Neural crest cell (in vitro differentiated cells): Measurements from ENCODE around the gene NCOA5. TPM values are rescaled to one million over a fixed set of nuclear protein-coding genes. Genes with fewer than 3 reads are reported as not detected.

ENCODE experiments used
- DNase-seq: peaks from one replicate; pipeline ENCODE4 v3.0.0; 2021; ENCODE audit warnings: low read depth, mixed read lengths, low spot score
- H3K27ac Mint-ChIP-seq: one replicate; pipeline ENCODE4 v1.8.0; 2021; ENCODE audit warnings: mild to moderate bottlenecking, mixed read lengths; ENCODE audit not compliant: unreplicated experiment
- H3K27me3 Mint-ChIP-seq: 2 replicates; pipeline ENCODE4 v1.8.0; 2021; ENCODE audit warnings: low read depth, mild to moderate bottlenecking, mixed read lengths
- H3K36me3 Mint-ChIP-seq: 2 replicates; pipeline ENCODE4 v1.8.0; 2021; ENCODE audit warnings: low read depth, mild to moderate bottlenecking, mixed read lengths
- H3K4me1 Mint-ChIP-seq: 2 replicates; pipeline ENCODE4 v1.8.0; 2021; ENCODE audit warnings: mixed read lengths
- H3K4me3 Mint-ChIP-seq: one replicate; pipeline ENCODE4 v1.8.0; 2021; ENCODE audit warnings: mild to moderate bottlenecking, mixed read lengths
- H3K9me3 Mint-ChIP-seq: 2 replicates; pipeline ENCODE4 v1.8.0; 2021; ENCODE audit warnings: mixed read lengths
- total RNA-seq: library from RNA; stranded (reverse); gene quantifications from 2 replicates; pipeline ENCODE4 v1.2.1, GENCODE V29; 2021
- TF ChIP-seq, protein P1 (sequence below): fragments of 200-600 bp; sonication (generic); conservative IDR thresholded peaks from 2 replicates; pipeline ENCODE4 v1.5.0; 2021; ENCODE audit warnings: antibody characterized with exemption, mild to moderate bottlenecking

NCOA5 gene
- total RNA-seq, 1 donor from 2014 or later = 69.5 TPM

DNA sequence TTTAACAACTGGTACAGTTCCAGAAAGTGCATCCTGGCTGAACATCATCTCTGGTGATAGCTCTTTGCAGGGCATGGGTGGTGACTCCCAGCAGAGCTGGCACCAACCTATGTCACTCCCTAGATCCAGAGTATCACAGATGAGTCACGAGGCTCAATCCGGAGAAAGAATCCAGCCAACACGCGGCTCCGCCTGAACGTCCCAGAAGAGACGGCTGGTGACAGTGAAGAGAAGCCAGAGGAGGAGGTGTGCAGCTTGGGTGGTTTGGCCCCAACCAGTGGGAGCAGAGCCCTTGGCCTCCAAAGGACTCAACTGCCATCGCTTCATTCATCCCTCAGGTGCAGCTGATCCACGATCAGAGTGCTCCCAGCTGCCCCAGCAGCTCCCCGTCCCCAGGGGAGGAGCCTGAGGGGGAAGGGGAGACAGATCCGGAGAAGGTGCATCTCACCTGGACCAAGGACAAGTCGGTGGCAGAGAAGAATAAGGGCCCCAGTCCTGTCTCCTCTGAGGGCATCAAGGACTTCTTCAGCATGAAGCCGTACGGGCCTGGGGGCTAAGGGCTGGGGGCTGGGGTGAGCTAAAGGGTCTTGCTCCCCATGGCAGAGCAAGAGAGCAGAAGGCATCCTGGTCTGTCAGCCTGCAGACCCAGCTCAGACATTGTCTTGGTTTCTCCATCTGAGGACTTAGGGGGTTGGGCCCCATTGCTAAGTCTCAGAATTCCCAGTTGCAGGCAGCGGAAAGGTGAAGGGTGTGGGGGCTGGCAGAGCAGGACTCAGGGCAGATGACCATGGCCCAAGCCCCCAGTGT, 33.5 kb downstream of the NCOA5 start:
- H3K4me1 Mint-ChIP-seq = peaks cover 17% of the 10 kb centered on the region
- DNase-seq = no peak
- TF ChIP-seq, protein P1, sequence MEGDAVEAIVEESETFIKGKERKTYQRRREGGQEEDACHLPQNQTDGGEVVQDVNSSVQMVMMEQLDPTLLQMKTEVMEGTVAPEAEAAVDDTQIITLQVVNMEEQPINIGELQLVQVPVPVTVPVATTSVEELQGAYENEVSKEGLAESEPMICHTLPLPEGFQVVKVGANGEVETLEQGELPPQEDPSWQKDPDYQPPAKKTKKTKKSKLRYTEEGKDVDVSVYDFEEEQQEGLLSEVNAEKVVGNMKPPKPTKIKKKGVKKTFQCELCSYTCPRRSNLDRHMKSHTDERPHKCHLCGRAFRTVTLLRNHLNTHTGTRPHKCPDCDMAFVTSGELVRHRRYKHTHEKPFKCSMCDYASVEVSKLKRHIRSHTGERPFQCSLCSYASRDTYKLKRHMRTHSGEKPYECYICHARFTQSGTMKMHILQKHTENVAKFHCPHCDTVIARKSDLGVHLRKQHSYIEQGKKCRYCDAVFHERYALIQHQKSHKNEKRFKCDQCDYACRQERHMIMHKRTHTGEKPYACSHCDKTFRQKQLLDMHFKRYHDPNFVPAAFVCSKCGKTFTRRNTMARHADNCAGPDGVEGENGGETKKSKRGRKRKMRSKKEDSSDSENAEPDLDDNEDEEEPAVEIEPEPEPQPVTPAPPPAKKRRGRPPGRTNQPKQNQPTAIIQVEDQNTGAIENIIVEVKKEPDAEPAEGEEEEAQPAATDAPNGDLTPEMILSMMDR = no peak
- no peak overlapping the region for H3K4me3 Mint-ChIP-seq
- H3K36me3 Mint-ChIP-seq = peaks cover 14% of the 10 kb centered on the region
- H3K9me3 Mint-ChIP-seq = no peaks in the 10 kb centered on the region
- no peak overlapping the region for H3K27ac Mint-ChIP-seq
- peaks cover 84% of the 10 kb centered on the region for H3K27me3 Mint-ChIP-seq

DNA sequence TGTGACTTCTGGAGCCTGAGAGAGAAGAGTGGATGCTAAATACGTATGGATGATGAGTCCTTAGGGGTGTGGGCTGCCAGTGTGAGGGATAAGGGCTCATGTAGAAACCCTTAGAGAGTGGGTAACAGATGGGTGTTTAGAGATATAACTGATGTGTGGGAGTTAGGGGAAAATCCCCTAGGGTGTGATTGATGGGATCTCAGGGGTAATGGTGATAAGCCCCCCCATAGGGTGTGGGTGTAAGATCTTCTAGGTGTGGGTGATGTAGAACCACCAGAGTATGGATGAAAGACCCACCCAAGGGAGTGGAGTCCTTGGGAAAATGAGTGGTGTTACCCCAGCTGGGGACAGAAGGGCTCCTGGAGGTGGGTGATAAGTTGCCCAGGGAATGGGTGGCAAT, 34.5 kb downstream of the NCOA5 start:
- Mint-ChIP-seq H3K9me3 (no peaks in the 10 kb centered on the region), H3K4me1 (peaks cover 13% of the 10 kb centered on the region), H3K27ac (no peak overlapping the region), H3K27me3 (peaks cover 90% of the 10 kb centered on the region), H3K4me3 (peak overlapping the region; percentile 16), H3K36me3 (peaks cover 8% of the 10 kb centered on the region)
- DNase-seq = no peak
- TF ChIP-seq, protein P1 = no peak

DNA sequence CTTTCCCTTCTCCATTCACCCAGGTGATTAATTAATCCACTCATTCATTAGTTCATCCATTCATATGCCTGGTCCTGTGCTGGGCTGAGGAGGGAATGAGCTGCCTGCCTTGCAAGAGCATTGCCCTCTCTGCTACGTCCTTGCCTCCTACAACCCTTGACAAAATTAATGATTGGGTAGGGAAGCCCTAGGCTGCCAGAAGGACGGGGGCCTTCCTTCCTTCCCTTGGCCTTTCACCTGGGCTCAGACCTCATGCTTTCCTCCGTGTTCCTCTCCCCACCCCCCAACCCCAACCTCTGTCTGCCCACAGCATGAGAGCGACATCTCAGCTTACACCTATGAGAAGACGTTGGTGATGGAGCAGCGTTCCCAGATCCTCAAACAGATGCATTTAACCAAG, 35.2 kb downstream of the NCOA5 start:
- Mint-ChIP-seq H3K4me3 (no peak overlapping the region), H3K27me3 (peaks cover 84% of the 10 kb centered on the region), H3K9me3 (no peaks in the 10 kb centered on the region), H3K27ac (no peak overlapping the region), H3K4me1 (peaks cover 13% of the 10 kb centered on the region), H3K36me3 (peaks cover 7% of the 10 kb centered on the region)
- TF ChIP-seq, protein P1 = no peak
- no peak for DNase-seq

DNA sequence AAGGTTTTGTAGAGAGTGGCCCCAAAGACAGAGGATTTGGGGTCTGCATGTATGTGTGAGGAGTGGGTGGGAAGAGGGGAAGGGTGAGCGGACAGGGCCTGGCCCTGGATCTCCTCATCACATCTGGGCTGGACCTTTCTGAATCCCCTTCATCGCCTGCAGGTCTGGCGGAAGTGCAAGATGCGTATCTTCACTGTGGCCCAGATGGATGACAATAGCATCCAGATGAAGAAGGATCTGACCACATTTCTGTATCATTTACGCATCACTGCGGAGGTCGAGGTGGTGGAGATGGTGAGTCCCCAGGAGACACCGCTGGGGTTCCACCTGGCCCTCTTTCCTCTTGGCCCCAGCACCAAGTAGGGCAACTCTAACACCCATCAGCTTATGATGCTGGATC, 36.3 kb downstream of the NCOA5 start:
- Mint-ChIP-seq H3K4me3 (no peak overlapping the region), H3K36me3 (peaks cover 5% of the 10 kb centered on the region), H3K9me3 (no peaks in the 10 kb centered on the region), H3K27me3 (peaks cover 82% of the 10 kb centered on the region), H3K27ac (no peak overlapping the region), H3K4me1 (peaks cover 6% of the 10 kb centered on the region)
- TF ChIP-seq, protein P1 = no peak
- no peak for DNase-seq

DNA sequence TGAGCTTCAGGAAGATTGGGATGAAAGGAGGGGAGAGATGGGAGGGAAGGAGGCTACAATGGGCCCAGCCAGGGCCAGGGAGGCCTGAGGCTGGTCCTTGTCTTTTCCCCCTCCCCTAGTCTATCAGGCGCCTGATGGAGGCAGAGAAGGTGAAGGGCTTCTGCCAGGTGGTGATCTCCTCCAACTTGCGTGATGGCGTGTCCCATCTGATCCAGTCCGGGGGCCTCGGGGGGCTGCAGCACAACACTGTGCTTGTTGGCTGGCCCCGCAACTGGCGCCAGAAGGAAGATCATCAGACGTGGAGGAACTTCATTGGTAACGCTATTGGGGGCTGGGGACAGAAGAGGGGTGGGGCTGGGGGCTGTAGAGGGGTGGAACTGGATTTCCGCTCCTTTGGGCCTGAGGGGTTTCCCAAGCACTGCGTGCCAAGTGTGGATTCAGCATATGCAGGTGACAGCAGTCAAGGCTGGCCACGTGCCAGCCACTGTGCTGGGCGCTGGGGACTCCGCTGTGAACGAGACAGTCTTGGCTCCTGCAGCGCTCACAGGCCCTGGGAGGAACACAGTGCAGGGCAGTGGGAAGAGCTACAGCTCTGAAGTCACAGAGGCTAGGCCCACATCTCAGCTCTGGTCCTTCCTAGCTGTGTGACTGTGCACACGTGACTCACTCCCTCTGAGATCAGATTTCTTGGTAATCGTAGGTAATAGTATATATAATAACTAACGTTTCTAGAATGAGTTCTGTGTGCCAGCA, 38.0 kb downstream of the NCOA5 start:
- peaks cover 79% of the 10 kb centered on the region for H3K27me3 Mint-ChIP-seq

More for the DNA sequence above, 38.0 kb downstream of the NCOA5 start:
- H3K9me3 Mint-ChIP-seq = no peaks in the 10 kb centered on the region
- no peak for DNase-seq
- TF ChIP-seq, protein P1 = no peak
- H3K4me3 Mint-ChIP-seq = no peak overlapping the region
- H3K36me3 Mint-ChIP-seq = no peaks in the 10 kb centered on the region
- no peak overlapping the region for H3K27ac Mint-ChIP-seq
- H3K4me1 Mint-ChIP-seq = no peaks in the 10 kb centered on the region
